GM19455 (cell line): Measurements from ENCODE around the gene HPS4.
A peak's percentile ranks its signal among the peaks of the same experiment; 100 is the strongest.
"Not testable (repeated sequence)": the region's sequence is repeated elsewhere in the genome, so short reads cannot be mapped to it uniquely, and the experiment has no call there.

Experiments
- ATAC-seq: cut with Tn5 transposase; IDR thresholded peaks from one replicate; pipeline ENCODE4 v1.9.1; 2021; ENCODE audit not compliant: unreplicated experiment

The HPS4 gene

GRCh38 chr22:26483439-26484359 is at the start of gene HPS4, which contains the start of gene SRRD:
Gene HPS4 (minus strand): TSS chr22:26483783. CDS start chr22:26481762, 2,021 bp downstream.
Gene SRRD (plus strand): TSS chr22:26483877. CDS start chr22:26483891, 14 bp downstream.
- peak; percentile 76 for ATAC-seq

- ATAC-seq = no peak
These were observed 45.8 kb upstream of the HPS4 start for GRCh38 chr22:26529345-26529744.

- not testable (repeated sequence) for ATAC-seq
These were observed 44.9 kb upstream of the HPS4 start for GRCh38 chr22:26528518-26528917.

GRCh38 chr22:26527574-26528465 is 44.2 kb upstream of the HPS4 start:
- no peak for ATAC-seq

- ATAC-seq = no peak
These were observed 43.6 kb upstream of the HPS4 start for GRCh38 chr22:26527167-26527566.

- no peak for ATAC-seq
These were observed 42.5 kb upstream of the HPS4 start for GRCh38 chr22:26525946-26526564.

GRCh38 chr22:26524870-26525269 is 41.3 kb upstream of the HPS4 start:
- no peak for ATAC-seq

- ATAC-seq = no peak
These were observed 39.0 kb upstream of the HPS4 start for GRCh38 chr22:26522592-26522991.

- ATAC-seq = no peak
These were observed 38.4 kb upstream of the HPS4 start for GRCh38 chr22:26522012-26522411.

- no peak for ATAC-seq
These were observed 33.8 kb upstream of the HPS4 start for GRCh38 chr22:26517429-26517828.

- no peak for ATAC-seq
These were observed 32.9 kb upstream of the HPS4 start for GRCh38 chr22:26516503-26516902.

- no peak for ATAC-seq
These were observed 32.3 kb upstream of the HPS4 start for GRCh38 chr22:26515931-26516330.

GRCh38 chr22:26514419-26515161 is 31.0 kb upstream of the HPS4 start:
- no peak for ATAC-seq

GRCh38 chr22:26513838-26514237 is 30.3 kb upstream of the HPS4 start:
- ATAC-seq = no peak

- peak; percentile 90 for ATAC-seq
These were observed 28.7 kb upstream of the HPS4 start, which contains the start of gene TFIP11 for GRCh38 chr22:26512149-26512793. Gene TFIP11 (minus strand): TSS chr22:26512473. CDS start chr22:26510272, 2,201 bp downstream.

- no peak for ATAC-seq
These were observed 24.6 kb upstream of the HPS4 start for GRCh38 chr22:26508148-26508547.

GRCh38 chr22:26503758-26504157 is 20.2 kb upstream of the HPS4 start:
- ATAC-seq = no peak

GRCh38 chr22:26502688-26503561 is 19.3 kb upstream of the HPS4 start:
- no peak for ATAC-seq

- ATAC-seq = no peak
These were observed 18.4 kb upstream of the HPS4 start for GRCh38 chr22:26501996-26502395.
